ENCODE measurements around the gene C3AR1.
"Not testable (repeated sequence)": the region's sequence is repeated elsewhere in the genome, so short reads cannot be mapped to it uniquely, and the experiment has no call there.

Gene C3AR1

GRCh38 chr12:8065991-8066594, at the start of gene C3AR1:
Gene C3AR1 (minus strand): TSS chr12:8066359. CDS start chr12:8060185, 6,174 bp downstream.
- DNase-seq, result no peak

DNA sequence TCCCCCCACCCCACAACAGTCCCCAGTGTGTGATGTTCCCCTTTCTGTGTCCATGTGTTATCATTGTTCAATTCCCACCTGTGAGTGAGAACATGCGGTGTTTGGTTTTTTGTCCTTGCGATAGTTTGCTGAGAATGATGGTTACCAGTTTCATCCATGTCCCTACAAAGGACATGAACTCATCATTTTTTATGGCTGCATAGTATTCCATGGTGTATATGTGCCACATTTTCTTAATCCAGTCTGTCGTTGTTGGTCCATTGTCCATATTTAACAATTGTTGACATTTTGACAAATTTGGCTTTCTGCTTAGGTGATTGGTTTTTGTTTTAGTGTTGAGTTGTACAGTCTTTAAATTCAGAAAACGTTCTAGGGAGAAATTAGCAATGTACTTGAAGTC, 47.0 kb upstream of the C3AR1 start:
- DNase-seq, result not testable (repeated sequence)

DNA sequence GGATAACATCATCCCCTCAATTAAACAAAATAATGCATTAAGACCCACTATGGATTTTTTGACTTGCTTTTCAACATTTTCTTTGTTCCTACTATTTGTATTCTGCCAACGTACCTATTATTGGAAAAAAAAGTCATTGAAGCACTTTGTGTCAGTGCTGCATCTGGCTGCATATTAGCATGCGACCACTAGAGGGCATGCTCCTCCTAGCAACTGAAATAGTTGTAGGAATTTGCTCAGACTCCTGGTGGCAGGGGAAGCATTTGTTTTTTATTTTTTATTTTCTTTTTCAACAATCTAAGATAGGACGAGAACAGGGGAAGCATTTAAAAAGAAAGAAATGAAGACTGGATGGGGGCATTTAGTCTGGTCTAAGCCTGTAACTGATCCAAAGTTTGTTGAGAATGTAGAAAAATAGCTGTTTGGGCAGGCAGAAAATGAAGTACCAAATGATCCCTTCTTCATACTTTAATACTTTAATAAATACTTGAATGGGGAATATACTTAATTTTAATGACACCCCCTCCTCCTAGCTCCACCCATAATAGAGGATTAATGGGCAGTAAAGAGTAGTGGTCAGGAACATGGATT, 42.7 kb upstream of the C3AR1 start:
- DNase-seq, result peak; percentile 1 to 20

DNA sequence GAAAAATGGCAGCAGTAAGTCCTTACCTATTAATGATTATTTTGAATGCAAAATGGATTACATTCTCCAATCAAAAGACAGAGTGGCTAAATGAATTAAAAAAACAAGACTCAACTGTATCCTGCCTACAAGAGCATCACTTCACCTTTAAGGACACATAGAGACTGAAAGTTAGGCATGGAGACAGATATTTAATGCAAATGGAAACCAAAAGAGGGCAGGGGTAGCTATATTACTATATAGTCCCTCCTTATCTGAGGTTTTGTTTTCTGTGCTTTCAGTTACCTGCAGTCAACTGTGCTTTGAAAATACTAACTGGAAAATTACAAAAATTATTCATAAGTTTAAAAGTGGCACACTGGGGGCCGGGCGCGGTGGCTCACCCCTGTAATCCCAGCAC, 33.1 kb upstream of the C3AR1 start:
- no peak for DNase-seq

DNA sequence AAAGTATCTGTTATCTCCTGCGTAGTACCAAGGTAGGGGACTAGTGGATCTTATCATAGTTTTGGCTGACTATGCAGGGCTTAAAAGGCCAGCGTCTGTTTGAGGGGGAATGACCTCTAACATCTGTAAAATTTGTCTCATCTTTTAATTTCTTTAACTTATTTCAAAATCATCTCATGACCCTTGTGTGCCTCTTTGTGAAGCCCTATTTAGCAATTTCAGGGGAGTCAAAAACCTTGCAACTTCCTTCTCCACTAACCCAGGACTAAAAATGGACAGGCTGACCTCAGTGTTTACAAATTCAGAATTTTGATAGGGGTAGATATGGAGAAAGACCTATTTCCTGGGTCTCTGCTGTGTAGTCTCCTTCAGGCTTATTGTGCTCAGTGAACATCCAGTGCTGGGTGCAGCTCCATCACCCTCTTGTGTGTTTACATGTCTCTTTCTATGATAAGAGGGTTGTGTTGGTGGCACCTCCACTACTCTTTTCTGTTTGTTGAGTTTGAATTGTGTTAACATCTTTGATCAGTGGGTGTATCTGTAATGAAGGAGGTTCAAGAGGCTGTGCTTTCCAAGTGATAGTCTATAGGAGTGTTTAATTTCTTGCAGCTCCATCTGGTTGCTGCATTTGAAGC, 30.2 kb upstream of the C3AR1 start:
- no peak for DNase-seq

- no peak for DNase-seq
Measured at GRCh38 chr12:8093291-8093690, 27.1 kb upstream of the C3AR1 start.

- DNase-seq, result no peak
Measured at GRCh38 chr12:8089716-8090115, 23.6 kb upstream of the C3AR1 start.

DNA sequence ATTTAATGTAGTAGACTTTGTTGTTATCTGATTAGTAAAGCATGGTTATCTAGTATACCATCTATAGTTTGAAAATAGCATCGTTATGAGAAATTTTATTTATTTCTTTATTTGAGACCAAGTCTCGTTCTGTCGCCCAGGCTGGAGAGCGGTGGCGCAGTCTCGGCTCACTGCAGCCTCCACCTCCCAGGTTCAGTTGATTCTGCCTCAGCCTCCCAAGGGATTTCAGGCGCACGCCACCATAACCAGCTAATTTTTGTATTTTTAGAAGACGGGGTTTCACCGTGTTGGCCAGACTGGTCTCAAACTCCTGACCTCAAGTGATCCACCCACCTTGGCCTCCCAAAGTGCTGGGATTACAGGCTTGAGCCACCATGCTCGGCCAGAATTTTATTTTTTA, 23.1 kb upstream of the C3AR1 start:
- DNase-seq, result not testable (repeated sequence)

DNA sequence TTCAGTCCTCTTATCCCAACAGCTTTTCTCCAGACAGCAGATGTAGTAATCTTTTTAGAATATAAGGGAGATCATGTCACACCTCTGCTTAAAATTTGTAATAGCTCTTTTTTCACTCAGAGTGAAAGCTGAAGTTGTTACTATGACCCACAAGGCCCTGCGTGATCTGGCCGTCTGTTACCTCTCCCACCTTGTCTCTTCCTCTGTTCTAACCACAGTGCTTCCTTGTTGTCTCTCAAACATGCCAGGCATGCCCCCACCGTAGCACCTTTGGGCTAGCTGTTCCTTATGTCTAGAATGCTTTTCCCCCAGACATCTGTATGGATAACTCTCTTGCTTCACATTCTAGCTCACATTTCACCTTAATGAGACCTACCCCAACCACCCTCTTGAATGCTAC, 22.4 kb upstream of the C3AR1 start:
- no peak for DNase-seq

GRCh38 chr12:8087666-8088065, 21.5 kb upstream of the C3AR1 start:
- DNase-seq, result no peak

- not testable (repeated sequence) for DNase-seq
Measured at GRCh38 chr12:8084351-8084750, 18.2 kb upstream of the C3AR1 start.

GRCh38 chr12:8082808-8083100, 16.6 kb upstream of the C3AR1 start:
- no peak for DNase-seq

DNA sequence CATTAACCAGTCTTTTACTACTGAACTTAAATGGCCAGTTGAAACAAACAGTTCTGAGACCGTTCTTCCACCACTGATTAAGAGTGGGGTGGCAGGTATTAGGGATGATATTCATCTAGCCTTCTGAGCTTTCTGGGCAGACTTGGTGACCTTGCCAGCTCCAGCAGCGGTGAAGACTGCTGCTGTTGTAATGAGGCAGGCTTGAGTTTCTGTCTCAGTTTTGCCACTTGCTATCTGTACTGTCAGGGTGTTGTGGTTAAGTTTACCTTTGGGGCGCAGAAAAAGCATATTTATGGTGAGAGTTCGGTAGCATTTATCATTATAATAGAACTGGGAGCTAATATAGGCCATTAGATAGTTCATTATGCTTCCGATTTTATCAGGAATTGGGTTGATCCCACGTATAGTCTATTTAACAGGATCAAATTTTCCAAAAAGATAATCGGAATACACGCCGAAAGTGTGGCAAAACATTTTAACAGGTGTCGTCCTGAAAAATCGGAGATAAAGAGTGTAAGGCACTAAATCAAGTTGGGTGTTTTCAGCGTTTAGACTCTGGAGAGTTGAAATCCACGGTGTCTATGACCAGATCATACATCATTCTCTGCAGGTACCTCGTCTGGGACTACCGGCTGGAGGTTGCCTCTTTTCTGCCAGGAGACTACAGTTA, 15.2 kb upstream of the C3AR1 start:
- no peak for DNase-seq

DNA sequence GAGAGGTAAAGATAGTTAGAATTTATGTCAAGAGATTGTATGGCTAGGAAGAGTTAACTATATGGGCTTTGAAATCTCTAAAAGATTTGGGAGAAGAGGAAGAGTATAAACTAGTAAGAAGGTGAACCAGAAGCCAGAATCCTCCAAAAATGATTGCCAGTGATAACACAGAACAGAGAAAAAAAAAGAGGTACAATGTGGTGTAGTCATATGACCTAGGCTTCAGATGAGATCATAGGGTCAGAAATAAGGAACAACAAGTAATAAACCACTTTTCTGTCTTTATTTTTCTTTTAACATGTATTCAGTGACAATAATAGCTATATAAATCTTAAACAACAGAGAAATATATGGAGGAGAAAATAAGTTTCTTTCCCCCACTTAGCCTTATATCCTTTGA, 14.0 kb upstream of the C3AR1 start:
- DNase-seq, result no peak

GRCh38 chr12:8078916-8079315, 12.8 kb upstream of the C3AR1 start:
- DNase-seq, result no peak

DNA sequence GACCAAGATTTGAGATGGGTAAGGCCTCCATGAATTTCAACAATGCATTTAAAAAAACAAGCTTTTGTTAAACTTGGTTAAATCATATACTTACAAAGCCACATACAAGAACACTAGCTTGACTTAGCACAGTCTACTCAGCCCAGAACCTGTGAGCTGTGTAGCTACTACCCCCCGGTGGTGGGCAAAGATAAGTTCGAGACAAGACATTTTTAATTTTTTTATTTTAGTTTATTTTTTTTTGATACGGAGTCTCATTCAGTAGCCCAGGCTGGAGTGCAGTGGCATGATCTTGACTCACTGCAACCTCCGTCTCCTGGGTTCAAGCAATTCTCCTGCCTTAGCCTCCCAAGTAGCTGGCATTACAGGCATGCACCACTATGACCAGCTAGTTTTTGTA, 12.2 kb upstream of the C3AR1 start:
- DNase-seq, result no peak

GRCh38 chr12:8077207-8077606, 11.0 kb upstream of the C3AR1 start:
- no peak for DNase-seq

- no peak for DNase-seq
Measured at GRCh38 chr12:8076366-8076765, 10.2 kb upstream of the C3AR1 start.

- no peak for DNase-seq
Measured at GRCh38 chr12:8075935-8076334, 9.8 kb upstream of the C3AR1 start.

DNA sequence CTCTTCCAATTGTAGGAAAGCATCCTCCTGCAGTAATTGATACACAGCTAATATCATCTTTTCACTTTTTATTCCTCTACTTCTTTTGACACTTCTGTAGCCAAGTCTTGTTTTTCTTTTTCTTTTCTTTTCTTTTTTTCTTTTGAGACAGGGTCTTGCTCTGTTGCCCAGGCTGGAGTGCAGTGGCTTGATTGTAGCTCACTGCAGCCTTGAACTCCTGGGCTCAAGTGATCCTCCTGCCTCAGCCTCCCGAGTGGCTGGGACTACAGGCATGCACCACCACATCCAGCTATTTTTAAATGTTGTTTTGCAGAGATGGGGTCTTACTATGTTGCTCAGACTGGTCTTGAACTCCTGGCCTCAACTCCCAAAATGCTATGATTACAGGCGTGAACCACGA, 5.7 kb upstream of the C3AR1 start:
- not testable (repeated sequence) for DNase-seq

DNA sequence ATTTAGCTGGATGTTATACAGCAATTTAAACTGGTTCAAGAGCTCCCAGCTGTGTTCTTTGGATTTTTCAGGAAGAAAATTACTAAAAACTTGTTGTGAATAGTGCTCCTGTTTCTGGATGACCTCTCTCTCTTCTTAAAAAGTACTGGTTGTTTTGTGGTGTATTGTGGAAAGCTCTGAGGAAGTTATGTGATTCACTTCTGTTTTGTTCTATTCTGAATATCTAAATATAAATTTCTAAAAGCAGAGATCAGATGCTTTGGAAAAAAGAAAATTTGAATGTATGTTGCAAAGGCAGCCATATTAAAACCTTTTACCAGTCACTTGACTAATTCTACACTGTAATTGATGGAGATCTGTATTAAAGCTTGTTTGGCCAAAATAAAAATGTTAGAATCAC, 3.4 kb upstream of the C3AR1 start:
- no peak for DNase-seq

GRCh38 chr12:8064131-8064530, 2.0 kb downstream of the C3AR1 start:
- no peak for DNase-seq

DNA sequence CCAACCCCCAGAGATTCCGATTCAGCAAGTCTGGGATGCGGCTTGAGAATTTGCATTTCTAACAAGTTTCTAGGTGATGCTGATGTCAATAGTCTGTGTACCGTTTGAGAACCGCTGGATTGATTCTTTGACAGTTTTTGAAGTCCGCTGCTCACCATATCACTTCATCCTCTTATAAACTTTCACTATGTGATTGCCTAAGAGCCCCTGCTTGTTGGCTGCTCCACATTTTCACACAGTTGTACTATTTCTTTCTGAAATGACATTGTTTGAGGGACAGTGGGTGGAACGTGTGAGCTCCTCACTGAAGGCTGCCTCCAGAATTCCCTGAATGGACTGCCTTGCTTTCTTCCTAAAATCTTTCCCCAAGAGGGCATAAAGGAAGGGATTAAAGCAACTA, 7.7 kb downstream of the C3AR1 start:
- no peak for DNase-seq

- DNase-seq, result no peak
Measured at GRCh38 chr12:8057839-8058238, 8.3 kb downstream of the C3AR1 start.

Data from NCI-H187 (cell line).